HepG2 (cell line): Measurements from ENCODE around the gene CDY1.
"Not testable (repeated sequence)": the region's sequence is repeated elsewhere in the genome, so short reads cannot be mapped to it uniquely, and the experiment has no call there.

ENCODE experiments used
- ELF4 ChIP-seq: sonication (generic); formaldehyde crosslinking; IDR thresholded peaks from 2 replicates; pipeline ENCODE4 v1.5.0; 2020; ENCODE audit warnings: missing genetic modification reagents, mild to moderate bottlenecking, moderate library complexity, borderline replicate concordance
- HBP1 ChIP-seq: IDR thresholded peaks from 2 replicates; pipeline ENCODE4 v1.6.1; 2016; ENCODE audit warnings: low read depth, control low read depth
- HDAC6 ChIP-seq: fragments of 200-600 bp; sonication (generic); IDR thresholded peaks from 2 replicates; pipeline ENCODE4 v1.7.0; 2017; ENCODE audit warnings: mild to moderate bottlenecking, antibody characterized with exemption, low read length, low read depth
- HHEX ChIP-seq: IDR thresholded peaks from 2 replicates; pipeline ENCODE4 v1.6.1; 2016; ENCODE audit warnings: control low read depth
- ISL2 ChIP-seq: sonication (generic); formaldehyde crosslinking; IDR thresholded peaks from 2 replicates; pipeline ENCODE4 v1.5.0; 2020; ENCODE audit warnings: missing genetic modification reagents
- POLR2A ChIP-seq, 2 experiments: IDR thresholded peaks; 2 replicates each; pipeline ENCODE4 v1.6.1; 2011; ENCODE audit warnings: low read depth in 2 of 2, low read length in 2 of 2, mild to moderate bottlenecking in 1 of 2, moderate library complexity in 1 of 2; ENCODE audit not compliant: insufficient read depth in 1 of 2
- SIN3A ChIP-seq: IDR thresholded peaks from 2 replicates; pipeline ENCODE4 v1.6.1; 2011; ENCODE audit warnings: low read depth, mild to moderate bottlenecking, control low read depth, low read length, borderline replicate concordance
- SMAD1 ChIP-seq: sonication (generic); formaldehyde crosslinking; IDR thresholded peaks from 2 replicates; pipeline ENCODE4 v1.4.0; 2020; ENCODE audit warnings: missing genetic modification reagents, low read depth, mild to moderate bottlenecking, borderline replicate concordance
- ZNF256 ChIP-seq: sonication (generic); formaldehyde crosslinking; conservative IDR thresholded peaks from 2 replicates; pipeline ENCODE4 v1.4.0; 2020; ENCODE audit warnings: missing genetic modification reagents
- ZNF260 ChIP-seq: sonication (generic); formaldehyde crosslinking; IDR thresholded peaks from 2 replicates; pipeline ENCODE4 v1.4.0; 2020; ENCODE audit warnings: missing genetic modification reagents, low read depth, mild to moderate bottlenecking, borderline replicate concordance
- ZNF3 ChIP-seq: IDR thresholded peaks from 2 replicates; pipeline ENCODE4 v1.7.0; 2017; ENCODE audit warnings: inconsistent platforms
- ZNF530 ChIP-seq: sonication (generic); formaldehyde crosslinking; IDR thresholded peaks from 2 replicates; pipeline ENCODE4 v1.5.0; 2020; ENCODE audit warnings: low read depth, mild to moderate bottlenecking, missing genetic modification reagents
- ZNF569 ChIP-seq: sonication (generic); formaldehyde crosslinking; IDR thresholded peaks from 2 replicates; pipeline ENCODE4 v1.5.0; 2020; ENCODE audit warnings: mild to moderate bottlenecking, missing genetic modification reagents, moderate library complexity, borderline replicate concordance

GRCh38 chrY:25593336-25593735, 28.6 kb upstream of the CDY1 start:
- not testable (repeated sequence) for TF ChIP-seq SMAD1 (CRISPR knock-in tag); ZNF569; ZNF3 (CRISPR knock-in tag); ELF4 (CRISPR knock-in tag); POLR2A (IDR thresholded peaks at IDR 0.05; ENCODE audit: insufficient read depth in 1 of 2, low read depth in 2 of 2, low read length in 2 of 2); ZNF256 (CRISPR knock-in tag); SIN3A; HHEX; HBP1 (CRISPR knock-in tag); ZNF260 (CRISPR knock-in tag); ISL2 (CRISPR knock-in tag); ZNF530; HDAC6
